Trophoblast cell (in vitro differentiated cells and primary cell): Measurements from ENCODE around the gene CDCA5.

ENCODE experiments used
- DNase-seq, 2 donors: peaks; one replicate each; pipeline ENCODE4 v3.0.0-alpha.2; 2016
- H2AFZ ChIP-seq: 2 replicates; pipeline ENCODE4 v1.6.1; 2013; ENCODE audit warnings: low read length, moderate library complexity, mild to moderate bottlenecking; ENCODE audit not compliant: insufficient read depth, poor library complexity
- H2AK5ac ChIP-seq: 2 replicates; pipeline ENCODE4 v1.6.1; 2013; ENCODE audit warnings: mild to moderate bottlenecking, low read length
- H2BK120ac ChIP-seq: 2 replicates; pipeline ENCODE4 v1.6.1; 2013; ENCODE audit warnings: low read length, mild to moderate bottlenecking, moderate library complexity; ENCODE audit not compliant: insufficient read depth, poor library complexity
- H2BK12ac ChIP-seq: 2 replicates; pipeline ENCODE4 v1.6.1; 2013; ENCODE audit warnings: mild to moderate bottlenecking, low read length, moderate library complexity
- H2BK5ac ChIP-seq: 2 replicates; pipeline ENCODE4 v1.6.1; 2013; ENCODE audit warnings: low read length, low read depth, moderate library complexity, mild to moderate bottlenecking; ENCODE audit not compliant: poor library complexity
- H3K14ac ChIP-seq: 2 replicates; pipeline ENCODE4 v1.6.1; 2013; ENCODE audit warnings: mild to moderate bottlenecking, low read length
- H3K18ac ChIP-seq: 2 replicates; pipeline ENCODE4 v1.6.1; 2013; ENCODE audit warnings: mild to moderate bottlenecking, low read length
- H3K23ac ChIP-seq: 2 replicates; pipeline ENCODE4 v1.6.1; 2013; ENCODE audit warnings: low read length
- H3K27ac ChIP-seq: 2 replicates; pipeline ENCODE4 v1.5.1; 2013; ENCODE audit warnings: low read depth, mild to moderate bottlenecking, inconsistent platforms, low read length, moderate library complexity
- H3K27me3 ChIP-seq: 2 replicates; pipeline ENCODE4 v1.6.1; 2013; ENCODE audit warnings: inconsistent platforms, mild to moderate bottlenecking, low read length, moderate library complexity; ENCODE audit not compliant: insufficient read depth
- H3K36me3 ChIP-seq, 2 experiments: 1 replicate in 1 of 2; 2 replicates in 1 of 2; pipeline ENCODE4 v1.6.1; 2013; ENCODE audit warnings: low read length in 2 of 2, mild to moderate bottlenecking in 2 of 2, moderate library complexity in 1 of 2; ENCODE audit not compliant: insufficient read depth in 2 of 2, control insufficient read depth in 1 of 2
- H3K4ac ChIP-seq: 2 replicates; pipeline ENCODE4 v1.6.1; 2013; ENCODE audit warnings: low read depth, mild to moderate bottlenecking, low read length, moderate library complexity
- H3K4me1 ChIP-seq, 2 experiments: 1 replicate in 1 of 2; 2 replicates in 1 of 2; pipeline ENCODE4 v1.6.1; 2013; ENCODE audit warnings: low read length in 2 of 2, mild to moderate bottlenecking in 2 of 2, moderate library complexity in 1 of 2; ENCODE audit not compliant: insufficient read depth in 2 of 2, control insufficient read depth in 1 of 2
- H3K4me2 ChIP-seq: 2 replicates; pipeline ENCODE4 v1.6.1; 2013; ENCODE audit warnings: inconsistent platforms, mild to moderate bottlenecking, low read length, moderate library complexity
- H3K4me3 ChIP-seq: 2 replicates; pipeline ENCODE4 v1.5.1; 2013; ENCODE audit warnings: mild to moderate bottlenecking, low read depth, low read length, inconsistent platforms
- H3K79me1 ChIP-seq: one replicate; pipeline ENCODE4 v1.6.1; 2013; ENCODE audit warnings: low read length
- H3K79me2 ChIP-seq: 2 replicates; pipeline ENCODE4 v1.6.1; 2013; ENCODE audit warnings: low read length, mild to moderate bottlenecking; ENCODE audit not compliant: control insufficient read depth, insufficient read depth, poor library complexity
- H3K9ac ChIP-seq: 2 replicates; pipeline ENCODE4 v1.6.1; 2013; ENCODE audit warnings: mild to moderate bottlenecking, low read length
- H3K9me3 ChIP-seq: 2 replicates; pipeline ENCODE4 v1.6.1; 2013; ENCODE audit warnings: low read depth, mild to moderate bottlenecking, control low read depth, inconsistent platforms, low read length; ENCODE audit not compliant: insufficient read depth
- H4K12ac ChIP-seq: 2 replicates; pipeline ENCODE4 v1.6.1; 2013; ENCODE audit warnings: low read depth, mild to moderate bottlenecking, low read length, moderate library complexity
- H4K8ac ChIP-seq: 2 replicates; pipeline ENCODE4 v1.6.1; 2013; ENCODE audit warnings: low read depth, mild to moderate bottlenecking, low read length, moderate library complexity
- H4K91ac ChIP-seq: one replicate; pipeline ENCODE4 v1.6.1; 2013; ENCODE audit warnings: low read depth, mild to moderate bottlenecking, low read length, moderate library complexity
- WGBS: extraction: QIAGEN DNeasy Blood & Tissue Kit; methylation state at CpG from one replicate; pipeline ENCODE4 v1.1.7; 2013; ENCODE audit warnings: missing lambda C conversion rate; ENCODE audit not compliant: insufficient read length, insufficient coverage; ENCODE audit errors: extremely low coverage; 5-methylcytosine and 5-hydroxymethylcytosine counted together

Gene CDCA5

DNA sequence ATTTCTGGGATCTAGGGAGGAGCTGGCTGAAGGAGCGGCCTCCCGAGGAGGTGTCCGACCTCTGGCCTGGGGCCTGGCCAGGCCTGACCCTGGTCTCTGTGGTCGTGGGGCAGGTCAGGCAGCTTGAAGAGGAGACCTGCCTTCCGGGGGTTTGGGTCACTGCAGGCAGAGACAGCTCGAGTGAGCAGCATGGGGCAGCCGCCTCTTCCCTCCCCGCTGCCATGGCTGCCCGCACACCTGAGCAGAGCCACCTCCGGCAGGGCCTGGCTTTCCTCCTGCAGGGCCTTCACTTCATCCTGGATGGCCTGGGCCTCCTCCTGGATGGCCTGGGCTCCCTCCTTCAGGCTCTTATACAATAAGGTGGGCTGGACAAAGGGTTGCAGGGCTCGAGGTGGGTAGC lies 17.5 kb downstream of the CDCA5 start:
- Histone ChIP-seq H3K79me1 (no peaks in the 10 kb centered on the region), H2BK12ac (no peak overlapping the region), H3K4me3 (no peak overlapping the region), H3K36me3 (no peaks in the 10 kb centered on the region), H4K12ac (peak overlapping the region; percentile 16), H2AFZ (no peak overlapping the region), H3K79me2 (no peaks in the 10 kb centered on the region), H3K27me3 (no peaks in the 10 kb centered on the region), H3K9me3 (no peaks in the 10 kb centered on the region), H3K23ac (no peak overlapping the region), H3K4me2 (no peak overlapping the region), H4K91ac (no peak overlapping the region), H2AK5ac (no peak overlapping the region), H3K18ac (no peak overlapping the region), H2BK5ac (no peak overlapping the region), H3K14ac (no peak overlapping the region), H4K8ac (peak overlapping the region; percentile 30), H2BK120ac (no peak overlapping the region), H3K27ac (no peak overlapping the region), H3K4me1 (peaks cover 8 to 10% of the 10 kb centered on the region in 2 experiments), H3K9ac (no peak overlapping the region), H3K4ac (no peak overlapping the region)
- DNase-seq = no peak
- no CpG with 5 or more reads among the region's 11 CpGs for WGBS

DNA sequence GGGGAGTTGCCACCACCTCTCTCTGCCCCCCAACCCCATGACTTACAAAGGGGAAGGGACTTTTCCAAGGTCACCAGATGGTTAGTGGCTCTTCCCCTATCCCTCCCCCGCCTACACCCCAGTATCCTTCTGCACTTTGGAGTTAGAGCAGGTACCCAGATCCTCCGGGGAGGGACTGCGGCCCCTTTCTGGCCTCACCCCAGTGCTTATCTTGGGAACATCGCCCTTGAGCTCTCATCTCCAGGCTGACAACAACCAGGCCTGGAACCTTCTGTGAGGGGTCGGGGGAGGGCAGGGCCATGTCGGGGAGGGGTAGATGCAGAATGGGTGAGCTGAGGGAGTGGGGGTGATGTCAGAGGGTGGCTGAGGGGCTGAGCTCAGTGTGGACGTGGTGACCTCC lies 18.0 kb downstream of the CDCA5 start:
- H2BK5ac ChIP-seq = no peak overlapping the region
- H2BK120ac ChIP-seq = no peak overlapping the region
- no peak overlapping the region for H3K23ac ChIP-seq
- H3K79me2 ChIP-seq = no peaks in the 10 kb centered on the region
- H4K8ac ChIP-seq = peak overlapping the region; percentile 30
- no peak overlapping the region for H3K4me2 ChIP-seq
- H4K91ac ChIP-seq = no peak overlapping the region
- no peak overlapping the region for H4K12ac ChIP-seq
- no peaks in the 10 kb centered on the region for H3K36me3 ChIP-seq
- no CpG with 5 or more reads among the region's 7 CpGs for WGBS
- H3K27me3 ChIP-seq = no peaks in the 10 kb centered on the region
- no peak overlapping the region for H3K4me3 ChIP-seq
- no peak overlapping the region for H3K4ac ChIP-seq
- H3K14ac ChIP-seq = no peak overlapping the region
- H2BK12ac ChIP-seq = no peak overlapping the region
- H2AFZ ChIP-seq = no peak overlapping the region
- H3K79me1 ChIP-seq = no peaks in the 10 kb centered on the region
- H3K18ac ChIP-seq = no peak overlapping the region
- DNase-seq = no peak
- peaks cover 8 to 10% of the 10 kb centered on the region in 2 experiments for H3K4me1 ChIP-seq
- no peak overlapping the region for H3K27ac ChIP-seq
- H2AK5ac ChIP-seq = no peak overlapping the region
- H3K9me3 ChIP-seq = no peaks in the 10 kb centered on the region
- no peak overlapping the region for H3K9ac ChIP-seq

DNA sequence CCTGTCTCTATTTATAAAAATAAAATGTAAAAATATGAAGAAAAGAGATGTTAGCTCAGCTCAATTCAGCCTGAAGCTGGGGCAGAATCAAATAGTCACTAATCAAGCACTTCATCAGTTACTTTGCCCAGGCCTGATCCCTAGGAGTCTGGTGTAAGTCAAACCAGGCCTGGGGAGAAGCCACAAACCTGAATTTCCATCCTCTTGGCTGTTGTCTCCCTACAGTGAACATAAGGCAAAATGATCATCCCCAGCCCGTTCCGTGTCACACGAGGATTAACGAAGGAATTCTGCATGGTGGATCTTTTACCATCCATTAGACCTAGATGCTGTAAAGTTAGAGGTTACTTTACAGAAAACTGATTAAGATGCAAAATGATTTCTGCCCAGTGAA lies 19.0 kb downstream of the CDCA5 start:
- DNase-seq = no peak
- no peak overlapping the region for H4K91ac ChIP-seq
- H2AK5ac ChIP-seq = no peak overlapping the region
- peaks cover 8 to 10% of the 10 kb centered on the region in 2 experiments for H3K4me1 ChIP-seq
- no peaks in the 10 kb centered on the region for H3K79me2 ChIP-seq
- no peak overlapping the region for H2BK120ac ChIP-seq
- no peak overlapping the region for H2AFZ ChIP-seq
- no peak overlapping the region for H3K4me3 ChIP-seq
- no peaks in the 10 kb centered on the region for H3K36me3 ChIP-seq
- H3K9me3 ChIP-seq = no peaks in the 10 kb centered on the region
- no peak overlapping the region for H3K14ac ChIP-seq
- H3K18ac ChIP-seq = no peak overlapping the region
- H3K23ac ChIP-seq = no peak overlapping the region
- H4K8ac ChIP-seq = no peak overlapping the region
- H4K12ac ChIP-seq = no peak overlapping the region
- H2BK5ac ChIP-seq = no peak overlapping the region
- H3K9ac ChIP-seq = no peak overlapping the region
- H3K27ac ChIP-seq = no peak overlapping the region
- H3K4ac ChIP-seq = no peak overlapping the region
- H3K4me2 ChIP-seq = no peak overlapping the region
- no peak overlapping the region for H2BK12ac ChIP-seq
- H3K79me1 ChIP-seq = no peaks in the 10 kb centered on the region
- no peaks in the 10 kb centered on the region for H3K27me3 ChIP-seq
- whole genome bisulfite sequencing = no CpG with 5 or more reads among the region's 4 CpGs

DNA sequence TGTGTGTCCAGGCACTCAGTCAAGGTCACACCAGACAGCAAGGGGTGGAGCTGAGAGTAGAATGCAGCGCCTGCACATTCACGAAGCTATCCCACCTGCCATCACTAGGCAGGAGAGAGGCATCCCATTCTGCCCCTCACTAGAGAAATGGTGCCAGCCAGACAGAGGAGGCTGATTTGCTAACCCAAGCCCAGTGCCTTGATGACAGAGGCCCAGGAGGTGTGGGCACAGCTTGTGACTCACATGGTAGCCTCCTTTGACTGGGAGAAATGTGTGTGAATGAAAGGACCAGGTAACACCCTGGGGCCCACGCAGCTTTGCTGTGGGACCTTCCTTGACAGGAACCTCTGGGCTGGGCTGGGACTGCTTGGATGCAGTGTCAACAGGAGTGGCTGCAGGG lies 20.3 kb downstream of the CDCA5 start:
- Histone ChIP-seq H2BK120ac (no peak overlapping the region), H2AK5ac (no peak overlapping the region), H2BK5ac (no peak overlapping the region), H3K79me2 (no peaks in the 10 kb centered on the region), H3K27me3 (no peaks in the 10 kb centered on the region), H3K23ac (no peak overlapping the region), H3K9me3 (no peaks in the 10 kb centered on the region), H3K36me3 (no peaks in the 10 kb centered on the region), H3K4ac (no peak overlapping the region), H3K27ac (no peak overlapping the region), H2BK12ac (no peak overlapping the region), H3K4me1 (peaks cover 8 to 10% of the 10 kb centered on the region in 2 experiments), H2AFZ (no peak overlapping the region), H3K79me1 (no peaks in the 10 kb centered on the region), H3K4me2 (no peak overlapping the region), H4K91ac (no peak overlapping the region), H4K12ac (no peak overlapping the region), H3K18ac (no peak overlapping the region), H3K4me3 (no peak overlapping the region), H4K8ac (no peak overlapping the region), H3K9ac (no peak overlapping the region), H3K14ac (no peak overlapping the region)
- DNase-seq = no peak
- no CpG with 5 or more reads among the region's 3 CpGs for WGBS
